T-cell (primary cell): ENCODE data around the gene TMUB1. TPM values are rescaled to one million over a fixed set of nuclear protein-coding genes. Genes with fewer than 3 reads are reported as not detected.

Experiments
- ATAC-seq, 4 experiments: fragments of 200-7000 bp in 3 of 4; fragments of 150-1000 bp in 1 of 4; cut with Tn5 transposase; replicated peaks in 1 of 4; 1 replicate in 3 of 4; 2 replicates in 1 of 4; pipeline ENCODE4 v1.10.0; 2021; ENCODE audit warnings: moderate library complexity in 3 of 4, mild to moderate bottlenecking in 2 of 4, moderate number of reproducible peaks in 1 of 4
- CTCF ChIA-PET, 2 donors: fragments of 300-600 bp; sonication (Branson Sonifier 250); formaldehyde crosslinking; loops; one replicate each; lab custom pipeline; 2022; ENCODE audit warnings: antibody characterized with exemption in 2 of 2; lab: Charles Lee
- POLR2A ChIA-PET, 2 donors: fragments of 300-600 bp; sonication (Branson Sonifier 250); formaldehyde crosslinking; loops; one replicate each; lab custom pipeline; 2022; ENCODE audit warnings: antibody characterized with exemption in 2 of 2; lab: Charles Lee
- DNase-seq, 35 experiments: peaks; one replicate each; pipeline versions ENCODE4 v3.0.0 to v3.0.0-alpha.2; 2013 to 2023
- H3K27ac ChIP-seq: one replicate; pipeline ENCODE4 v1.5.1; 2013; ENCODE audit warnings: low read length
- H3K27me3 ChIP-seq, 2 experiments: replicated peaks in 1 of 2; 1 replicate in 1 of 2; 2 replicates in 1 of 2; pipeline versions ENCODE4 v1.6.1 to v1.7.0; 2013; ENCODE audit warnings: low read length in 1 of 2, mixed read lengths in 1 of 2; ENCODE audit not compliant: control insufficient read depth in 2 of 2, insufficient read depth in 2 of 2; ENCODE audit errors: extremely low read depth in 1 of 2
- H3K36me3 ChIP-seq, 2 donors: 1 replicate in 1 of 2; 2 replicates in 1 of 2; pipeline versions ENCODE4 v1.6.1 to v1.7.0; 2013; ENCODE audit warnings: low read length in 1 of 2; ENCODE audit not compliant: control insufficient read depth in 2 of 2, insufficient read depth in 1 of 2; ENCODE audit errors: extremely low read depth in 1 of 2
- H3K4me1 ChIP-seq, 2 experiments: 1 replicate in 1 of 2; 2 replicates in 1 of 2; pipeline versions ENCODE4 v1.6.1 to v1.7.0; 2013; ENCODE audit warnings: low read length in 2 of 2, mixed read lengths in 1 of 2; ENCODE audit not compliant: insufficient read depth in 2 of 2, control insufficient read depth in 1 of 2; ENCODE audit errors: extremely low read depth in 1 of 2
- H3K4me3 ChIP-seq, 2 donors: 1 replicate in 1 of 2; 2 replicates in 1 of 2; pipeline versions ENCODE4 v1.5.1 to v1.7.0; 2013; ENCODE audit warnings: mild to moderate bottlenecking in 2 of 2, low read length in 1 of 2, moderate library complexity in 1 of 2; ENCODE audit not compliant: control insufficient read depth in 1 of 2; ENCODE audit errors: extremely low read depth in 1 of 2
- H3K9me3 ChIP-seq: 2 replicates; pipeline ENCODE4 v1.7.0; 2013
- H3K27ac Mint-ChIP-seq, 2 donors: one replicate each; pipeline ENCODE4 v1.8.0; 2020 to 2021; ENCODE audit warnings: mild to moderate bottlenecking in 2 of 2, mixed read lengths in 2 of 2
- H3K27me3 Mint-ChIP-seq, 2 donors: one replicate each; pipeline ENCODE4 v1.8.0; 2021 to 2022; ENCODE audit warnings: mixed read lengths in 2 of 2
- H3K36me3 Mint-ChIP-seq: one replicate; pipeline ENCODE4 v1.8.0; 2021; ENCODE audit warnings: mixed read lengths
- H3K4me1 Mint-ChIP-seq, 3 donors: one replicate each; pipeline ENCODE4 v1.8.0; 2020 to 2022; ENCODE audit warnings: mixed read lengths in 3 of 3, mild to moderate bottlenecking in 1 of 3
- H3K4me3 Mint-ChIP-seq, 3 donors: one replicate each; pipeline ENCODE4 v1.8.0; 2020 to 2022; ENCODE audit warnings: mild to moderate bottlenecking in 3 of 3, mixed read lengths in 3 of 3, moderate library complexity in 3 of 3
- H3K9me3 Mint-ChIP-seq, 3 donors: one replicate each; pipeline ENCODE4 v1.8.0; 2020 to 2022; ENCODE audit warnings: mixed read lengths in 3 of 3
- WGBS: methylation state at CpG from one replicate; pipeline ENCODE4 v1.1.5; 2013; ENCODE audit warnings: missing lambda C conversion rate; ENCODE audit not compliant: insufficient coverage; 5-methylcytosine and 5-hydroxymethylcytosine counted together
- total RNA-seq, 35 experiments: library from RNA in 6 of 35; stranded (reverse) in 6 of 35; fragments of 120-200 nt in 1 of 35; gene quantifications; one replicate each; pipeline versions ENCODE4 v1.2.1 to v1.2.4 and lab custom pipeline; 2013 to 2026

TMUB1 gene
- total RNA-seq, 5 donors from 2014 or later (not counting 1 experiment from before 2014, with no cell fraction given), result 44.0 to 67.0 (median 56.5) TPM

GRCh38 chr7:151123158-151123821 lies 40.0 kb upstream of the TMUB1 start:
- ATAC-seq (no peak), DNase-seq (no peak)
- Mint-ChIP-seq H3K27ac (no peak overlapping the region), H3K36me3 (peaks cover 37% of the 10 kb centered on the region), H3K27me3 (no peaks in the 10 kb centered on the region), H3K4me3 (no peak overlapping the region), H3K9me3 (no peaks in the 10 kb centered on the region), H3K4me1 (peaks cover 10 to 21% (median 11%) of the 10 kb centered on the region in 3 donors)
- Histone ChIP-seq H3K4me3 (no peak overlapping the region), H3K36me3 (peaks cover 0 to 7% of the 10 kb centered on the region in 2 donors), H3K4me1 (peaks cover 2 to 11% of the 10 kb centered on the region in 2 experiments), H3K27me3 (peaks cover 0 to 3% of the 10 kb centered on the region in 2 experiments), H3K27ac (no peak overlapping the region), H3K9me3 (no peaks in the 10 kb centered on the region)
- 90% methylated on average over 36 of the region's 50 CpGs for whole genome bisulfite sequencing
- ChIA-PET CTCF (interaction anchor here in 1 of 2 donors (0.6 to 2.0 kb wide), 7 partner anchors 11 to 192 kb away, joined by 3 to 17 read pairs (median 4); no protein-coding TSS in a partner anchor), POLR2A (interaction anchor here in 1 of 2 donors (0.6 kb wide), 1 partner anchor 105 kb away, joined by 4 read pairs; no protein-coding TSS in a partner anchor)

- Mint-ChIP-seq H3K27me3 (no peaks in the 10 kb centered on the region), H3K27ac (no peak overlapping the region), H3K9me3 (no peaks in the 10 kb centered on the region), H3K4me3 (no peak overlapping the region), H3K4me1 (peaks cover 13 to 21% (median 14%) of the 10 kb centered on the region in 3 donors), H3K36me3 (peaks cover 37% of the 10 kb centered on the region)
- H3K36me3 ChIP-seq, result peaks cover 0 to 5% of the 10 kb centered on the region in 2 donors
- H3K27ac ChIP-seq, result no peak overlapping the region
- DNase-seq, result no peak
- peaks cover 0 to 3% of the 10 kb centered on the region in 2 experiments for H3K27me3 ChIP-seq
- peaks cover 2 to 17% of the 10 kb centered on the region in 2 experiments for H3K4me1 ChIP-seq
- ATAC-seq, result no peak
- POLR2A ChIA-PET, result no interaction called here
- WGBS, result 92% methylated on average over 14 of the region's 29 CpGs
- H3K4me3 ChIP-seq, result no peak overlapping the region
- CTCF ChIA-PET, result interaction anchor here in 1 of 2 donors (2.0 kb wide), 1 partner anchor 121 kb away, joined by 17 read pairs; no protein-coding TSS in a partner anchor
- H3K9me3 ChIP-seq, result no peaks in the 10 kb centered on the region
Observed at GRCh38 chr7:151122796-151123157, 39.5 kb upstream of the TMUB1 start.

GRCh38 chr7:151122276-151122675 lies 39.0 kb upstream of the TMUB1 start:
- H3K27me3 Mint-ChIP-seq, result no peaks in the 10 kb centered on the region
- WGBS, result 94% methylated on average over 18 of the region's 24 CpGs
- POLR2A ChIA-PET, result no interaction called here

GRCh38 chr7:151121380-151122170 lies 38.3 kb upstream of the TMUB1 start:
- CTCF ChIA-PET, result no interaction called here

More at GRCh38 chr7:151122276-151122675, 39.0 kb upstream of the TMUB1 start:
- ATAC-seq (no peak), DNase-seq (no peak)
- H3K4me1 Mint-ChIP-seq, result peaks cover 18 to 23% (median 18%) of the 10 kb centered on the region in 3 donors
- peaks cover 0 to 3% of the 10 kb centered on the region in 2 experiments for H3K27me3 ChIP-seq
- no peaks in the 10 kb centered on the region for H3K9me3 ChIP-seq
- H3K27ac Mint-ChIP-seq, result no peak overlapping the region
- no peak overlapping the region for H3K4me3 Mint-ChIP-seq
- H3K27ac ChIP-seq, result no peak overlapping the region
- H3K36me3 ChIP-seq, result peaks cover 0 to 5% of the 10 kb centered on the region in 2 donors
- no peaks in the 10 kb centered on the region for H3K9me3 Mint-ChIP-seq
- H3K36me3 Mint-ChIP-seq, result peaks cover 37% of the 10 kb centered on the region
- H3K4me3 ChIP-seq, result no peak overlapping the region
- peaks cover 2 to 22% of the 10 kb centered on the region in 2 experiments for H3K4me1 ChIP-seq
- CTCF ChIA-PET, result no interaction called here

GRCh38 chr7:151120896-151121295 lies 37.6 kb upstream of the TMUB1 start:
- no peak overlapping the region for H3K27ac Mint-ChIP-seq
- H3K36me3 ChIP-seq, result peaks cover 0 to 5% of the 10 kb centered on the region in 2 donors
- 93% methylated on average over 20 of the region's 22 CpGs for WGBS
- peaks cover 3 to 7% of the 10 kb centered on the region in 2 experiments for H3K27me3 ChIP-seq
- H3K27me3 Mint-ChIP-seq, result no peaks in the 10 kb centered on the region
- H3K9me3 Mint-ChIP-seq, result no peaks in the 10 kb centered on the region
- no peak overlapping the region for H3K4me3 ChIP-seq
- POLR2A ChIA-PET, result no interaction called here
- CTCF ChIA-PET, result interaction anchor here in 1 of 2 donors (0.5 kb wide), 1 partner anchor 15 kb away, joined by 5 read pairs; no protein-coding TSS in a partner anchor
- H3K4me3 Mint-ChIP-seq, result no peak overlapping the region
- ATAC-seq (no peak), DNase-seq (no peak)
- H3K4me1 ChIP-seq, result peaks cover 2 to 35% of the 10 kb centered on the region in 2 experiments
- H3K27ac ChIP-seq, result no peak overlapping the region
- peaks cover 22 to 26% (median 26%) of the 10 kb centered on the region in 3 donors for H3K4me1 Mint-ChIP-seq
- H3K9me3 ChIP-seq, result no peaks in the 10 kb centered on the region
- peaks cover 37% of the 10 kb centered on the region for H3K36me3 Mint-ChIP-seq

More at GRCh38 chr7:151121380-151122170, 38.3 kb upstream of the TMUB1 start:
- peaks cover 20 to 26% (median 23%) of the 10 kb centered on the region in 3 donors for H3K4me1 Mint-ChIP-seq
- no peak overlapping the region for H3K4me3 ChIP-seq
- H3K27me3 Mint-ChIP-seq, result no peaks in the 10 kb centered on the region
- no peaks in the 10 kb centered on the region for H3K9me3 Mint-ChIP-seq
- H3K36me3 ChIP-seq, result peaks cover 0 to 5% of the 10 kb centered on the region in 2 donors
- 79% methylated on average over 28 of the region's 30 CpGs for WGBS
- H3K27ac Mint-ChIP-seq, result no peak overlapping the region
- no peak overlapping the region for H3K27ac ChIP-seq
- no peak overlapping the region for H3K4me3 Mint-ChIP-seq
- peaks cover under 1 to 3% of the 10 kb centered on the region in 2 experiments for H3K27me3 ChIP-seq
- POLR2A ChIA-PET, result no interaction called here
- DNase-seq, result no peak
- peaks cover 37% of the 10 kb centered on the region for H3K36me3 Mint-ChIP-seq
- ATAC-seq, result no peak
- peaks cover 2 to 29% of the 10 kb centered on the region in 2 experiments for H3K4me1 ChIP-seq
- no peaks in the 10 kb centered on the region for H3K9me3 ChIP-seq

GRCh38 chr7:151119902-151120301 lies 36.6 kb upstream of the TMUB1 start:
- Mint-ChIP-seq H3K27me3 (no peaks in the 10 kb centered on the region), H3K4me1 (peaks cover 23 to 28% (median 26%) of the 10 kb centered on the region in 3 donors), H3K27ac (no peak overlapping the region), H3K9me3 (no peaks in the 10 kb centered on the region), H3K4me3 (no peak overlapping the region), H3K36me3 (peaks cover 37% of the 10 kb centered on the region)
- H3K27ac ChIP-seq, result no peak overlapping the region
- no peak overlapping the region for H3K4me3 ChIP-seq
- DNase-seq (no peak), ATAC-seq (no peak)
- peaks cover 2 to 40% of the 10 kb centered on the region in 2 experiments for H3K4me1 ChIP-seq
- 93% methylated on average over 25 of the region's 27 CpGs for WGBS
- ChIA-PET POLR2A (no interaction called here), CTCF (no interaction called here)
- no peaks in the 10 kb centered on the region for H3K9me3 ChIP-seq
- peaks cover 0 to 5% of the 10 kb centered on the region in 2 donors for H3K36me3 ChIP-seq
- H3K27me3 ChIP-seq, result peaks cover 3 to 10% of the 10 kb centered on the region in 2 experiments
